Esophagus squamous epithelium (tissue), 5 donors: Measurements from ENCODE around the gene CACNA1D. TPM values are rescaled to one million over a fixed set of nuclear protein-coding genes. Genes with fewer than 3 reads are reported as not detected.

Experiments used
- DNase-seq: peaks from one replicate; lab custom pipeline; 2025; lab: John Stamatoyannopoulos, UW
- H3K27ac ChIP-seq, 4 donors: fragments of 200-600 bp; sonication (generic); one replicate each; pipeline ENCODE4 v1.5.1; 2016 to 2019; ENCODE audit warnings: mild to moderate bottlenecking in 1 of 4
- H3K27me3 ChIP-seq, 4 donors: fragments of 200-600 bp; sonication (generic); 1 replicate in 3 of 4; 2 replicates in 1 of 4; pipeline versions ENCODE4 v1.5.1 to v1.6.0; 2017 to 2021; ENCODE audit warnings: antibody characterized with exemption in 1 of 4
- H3K36me3 ChIP-seq, 3 donors: fragments of 200-600 bp; sonication (generic); one replicate each; pipeline ENCODE4 v1.5.1; 2016 to 2019
- H3K4me1 ChIP-seq, 3 donors: fragments of 200-600 bp; sonication (generic); one replicate each; pipeline ENCODE4 v1.5.1; 2017 to 2019
- H3K4me3 ChIP-seq, 4 donors: fragments of 200-600 bp; sonication (generic); 1 replicate in 3 of 4; 2 replicates in 1 of 4; pipeline ENCODE4 v1.5.1; 2016 to 2019; ENCODE audit warnings: mild to moderate bottlenecking in 2 of 4, moderate library complexity in 1 of 4
- H3K9me3 ChIP-seq, 3 donors: fragments of 200-600 bp; sonication (generic); one replicate each; pipeline ENCODE4 v1.5.1; 2016 to 2019
- CTCF ChIP-seq, 6 experiments: fragments of 450-650 bp in 4 of 6; fragments of 200-600 bp in 2 of 6; sonication (generic) in 2 of 6; IDR thresholded peaks; one replicate each; pipeline ENCODE4 v1.5.1; 2016 to 2019; ENCODE audit warnings: antibody characterized with exemption in 6 of 6, mild to moderate bottlenecking in 4 of 6, moderate library complexity in 4 of 6
- POLR2A ChIP-seq, 4 donors: fragments of 450-650 bp; IDR thresholded peaks; one replicate each; pipeline ENCODE4 v1.6.1; 2017; ENCODE audit warnings: antibody characterized with exemption in 4 of 4, mild to moderate bottlenecking in 4 of 4, moderate library complexity in 3 of 4
- WGBS, 2 donors: methylation state at CpG; one replicate each; pipeline ENCODE4 v1.1.5; 2018; 5-methylcytosine and 5-hydroxymethylcytosine counted together
- intact Hi-C: fragments of 100-400 bp; cut with DNase I; formaldehyde crosslinking; loops from one replicate; pipeline ENCODE4 v1.15.0; 2022
- total RNA-seq, 4 donors: library from RNA; depleted of rRNA; stranded (reverse); fragments of >200 nt; gene quantifications; one replicate each; pipeline ENCODE4 v1.1.0, GENCODE V29; 2016
- donor health status: DM: yes; HTN: yes; CAD: no.

CACNA1D gene
- total RNA-seq, 4 donors from 2014 or later: 0.56 to 4.5 (median 3.1) TPM

- H3K36me3 ChIP-seq: no peaks in the 10 kb centered on the region
- no peaks in the 10 kb centered on the region for H3K9me3 ChIP-seq
- no peaks in the 10 kb centered on the region for H3K4me1 ChIP-seq
- no peak for TF ChIP-seq POLR2A (IDR thresholded peaks at IDR 0.05)
- no peak for TF ChIP-seq CTCF (IDR thresholded peaks at IDR 0.05)
- peaks cover 0 to 45% (median 0%) of the 10 kb centered on the region in 4 donors for H3K27me3 ChIP-seq
- no peak overlapping the region for H3K27ac ChIP-seq
- intact Hi-C loops: no loop called here
- no peak overlapping the region for H3K4me3 ChIP-seq
- WGBS, 2 donors: 75 to 91% methylated on average over 8 to 13 of the region's 15 CpGs
- DNase-seq: no peak
These were observed 312.9 kb downstream of the CACNA1D start for GRCh38 chr3:53807117-53807810.

- 93 to 100% methylated on average over 2 to 13 of the region's 13 CpGs for WGBS, 2 donors
- no peaks in the 10 kb centered on the region for H3K9me3 ChIP-seq
- H3K4me3 ChIP-seq: no peak overlapping the region
- intact Hi-C loops: no loop called here
- DNase-seq: no peak
- no peak overlapping the region for H3K27ac ChIP-seq
- no peaks in the 10 kb centered on the region for H3K4me1 ChIP-seq
- peaks cover 0 to 45% (median 0%) of the 10 kb centered on the region in 4 donors for H3K27me3 ChIP-seq
- no peaks in the 10 kb centered on the region for H3K36me3 ChIP-seq
- TF ChIP-seq POLR2A (IDR thresholded peaks at IDR 0.05): no peak
These were observed 314.1 kb downstream of the CACNA1D start for GRCh38 chr3:53808496-53808895.

- no peaks in the 10 kb centered on the region for H3K9me3 ChIP-seq
- no peaks in the 10 kb centered on the region for H3K36me3 ChIP-seq
- intact Hi-C loops: no loop called here
- TF ChIP-seq CTCF (IDR thresholded peaks at IDR 0.05) (no peak), POLR2A (IDR thresholded peaks at IDR 0.05) (no peak)
- DNase-seq: no peak
- no peak overlapping the region for H3K27ac ChIP-seq
- peaks cover 0 to 41% (median 0%) of the 10 kb centered on the region in 4 donors for H3K27me3 ChIP-seq
- no peaks in the 10 kb centered on the region for H3K4me1 ChIP-seq
- no peak overlapping the region for H3K4me3 ChIP-seq
- WGBS, 2 donors: 75 to 83% methylated on average over 6 to 8 of the region's 12 CpGs
These were observed 314.9 kb downstream of the CACNA1D start for GRCh38 chr3:53809267-53809666.

GRCh38 chr3:53809764-53810400 lies 315.5 kb downstream of the CACNA1D start:
- TF ChIP-seq CTCF (IDR thresholded peaks at IDR 0.05) (no peak), POLR2A (IDR thresholded peaks at IDR 0.05) (no peak)
- no peaks in the 10 kb centered on the region for H3K36me3 ChIP-seq
- H3K27me3 ChIP-seq: peaks cover 0 to 35% (median 0%) of the 10 kb centered on the region in 4 donors
- intact Hi-C loops: no loop called here
- no peak for DNase-seq
- H3K9me3 ChIP-seq: no peaks in the 10 kb centered on the region
- no peak overlapping the region for H3K27ac ChIP-seq
- H3K4me1 ChIP-seq: no peaks in the 10 kb centered on the region
- 88 to 94% methylated on average over 11 to 15 of the region's 28 CpGs for WGBS, 2 donors
- H3K4me3 ChIP-seq: no peak overlapping the region

DNA sequence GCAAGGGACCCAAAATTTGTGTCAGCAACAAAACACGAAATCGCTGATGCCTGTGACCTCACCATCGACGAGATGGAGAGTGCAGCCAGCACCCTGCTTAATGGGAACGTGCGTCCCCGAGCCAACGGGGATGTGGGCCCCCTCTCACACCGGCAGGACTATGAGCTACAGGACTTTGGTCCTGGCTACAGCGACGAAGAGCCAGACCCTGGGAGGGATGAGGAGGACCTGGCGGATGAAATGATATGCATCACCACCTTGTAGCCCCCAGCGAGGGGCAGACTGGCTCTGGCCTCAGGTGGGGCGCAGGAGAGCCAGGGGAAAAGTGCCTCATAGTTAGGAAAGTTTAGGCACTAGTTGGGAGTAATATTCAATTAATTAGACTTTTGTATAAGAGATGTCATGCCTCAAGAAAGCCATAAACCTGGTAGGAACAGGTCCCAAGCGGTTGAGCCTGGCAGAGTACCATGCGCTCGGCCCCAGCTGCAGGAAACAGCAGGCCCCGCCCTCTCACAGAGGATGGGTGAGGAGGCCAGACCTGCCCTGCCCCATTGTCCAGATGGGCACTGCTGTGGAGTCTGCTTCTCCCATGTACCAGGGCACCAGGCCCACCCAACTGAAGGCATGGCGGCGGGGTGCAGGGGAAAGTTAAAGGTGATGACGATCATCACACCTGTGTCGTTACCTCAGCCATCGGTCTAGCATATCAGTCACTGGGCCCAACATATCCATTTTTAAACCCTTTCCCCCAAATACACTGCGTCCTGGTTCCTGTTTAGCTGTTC lies 316.9 kb downstream of the CACNA1D start:
- Histone ChIP-seq H3K9me3 (no peaks in the 10 kb centered on the region), H3K27ac (no peak overlapping the region), H3K4me3 (no peak overlapping the region), H3K4me1 (no peaks in the 10 kb centered on the region), H3K36me3 (no peaks in the 10 kb centered on the region), H3K27me3 (peaks cover 0 to 23% (median 0%) of the 10 kb centered on the region in 4 donors)
- DNase-seq: no peak
- intact Hi-C loops: no loop called here
- TF ChIP-seq CTCF (IDR thresholded peaks at IDR 0.05): no peak
- no peak for TF ChIP-seq POLR2A (IDR thresholded peaks at IDR 0.05)
- WGBS, 2 donors: 90 to 93% methylated on average over 19 to 24 of the region's 24 CpGs
